IMR-90 (cell line): ENCODE results near the gene CHST5. TPM values are rescaled to one million over a fixed set of nuclear protein-coding genes. Genes with fewer than 3 reads are reported as not detected.

ENCODE experiments used
- ATAC-seq: fragments of 200-7000 bp; cut with Tn5 transposase; 2 replicates; pipeline ENCODE4 v1.9.1; 2020; ENCODE audit warnings: low read depth, mild to moderate bottlenecking, moderate library complexity
- BruUV-seq: library from RNA; stranded (reverse); fragments of 400-500 nt; replicated peaks from 2 replicates; lab custom pipeline; 2021; lab: Mats Ljungman, UMichigan
- CTCF ChIA-PET: fragments of 300-600 bp; formaldehyde crosslinking; extraction: SDS; loops from one replicate; lab custom pipeline; 2021; ENCODE audit warnings: antibody characterized with exemption; lab: Yijun Ruan, JAX
- POLR2A ChIA-PET: fragments of 300-600 bp; sonication (Branson Sonifier 250); formaldehyde crosslinking; loops from one replicate; lab custom pipeline; 2022; ENCODE audit warnings: antibody characterized with exemption; ENCODE audit not compliant: unreplicated experiment; lab: Charles Lee
- DNase-seq: peaks from one replicate; pipeline ENCODE4 v3.0.0; 2013
- H2AFZ ChIP-seq: replicated peaks from 2 replicates; pipeline ENCODE3; 2013; ENCODE audit warnings: low read length, mild to moderate bottlenecking; ENCODE audit not compliant: poor library complexity
- H2AK5ac ChIP-seq: 2 replicates; pipeline ENCODE4 v1.6.1; 2013; ENCODE audit warnings: low read depth, low read length, inconsistent platforms
- H2AK9ac ChIP-seq: replicated peaks from 2 replicates; pipeline ENCODE3; 2013; ENCODE audit warnings: mild to moderate bottlenecking, low read depth, low read length, moderate library complexity; ENCODE audit not compliant: poor library complexity
- H2BK120ac ChIP-seq: 2 replicates; pipeline ENCODE4 v1.6.1; 2013; ENCODE audit warnings: low read depth, low read length, inconsistent platforms
- H2BK15ac ChIP-seq: 3 replicates; pipeline ENCODE4 v1.6.1; 2013; ENCODE audit warnings: low read depth, low read length, inconsistent platforms
- H2BK20ac ChIP-seq: 2 replicates; pipeline ENCODE4 v1.6.1; 2013; ENCODE audit warnings: low read depth, mild to moderate bottlenecking, inconsistent platforms, low read length, moderate library complexity
- H2BK5ac ChIP-seq: 2 replicates; pipeline ENCODE4 v1.6.1; 2013; ENCODE audit warnings: mild to moderate bottlenecking, low read depth, low read length, inconsistent platforms; ENCODE audit not compliant: poor library complexity, severe bottlenecking
- H3K14ac ChIP-seq: replicated peaks from 2 replicates; pipeline ENCODE4 v1.6.1; 2013; ENCODE audit warnings: low read depth, low read length, inconsistent platforms
- H3K18ac ChIP-seq: 2 replicates; pipeline ENCODE4 v1.6.1; 2013; ENCODE audit warnings: low read depth, low read length, control low read depth
- H3K23ac ChIP-seq: 2 replicates; pipeline ENCODE4 v1.6.1; 2013; ENCODE audit warnings: low read depth, low read length, inconsistent platforms
- H3K27ac ChIP-seq: 2 replicates; pipeline ENCODE4 v1.5.1; 2013; ENCODE audit warnings: mild to moderate bottlenecking, control low read depth, low read length; ENCODE audit not compliant: insufficient read depth
- H3K27me3 ChIP-seq: 2 replicates; pipeline ENCODE4 v1.6.1; 2013; ENCODE audit warnings: low read length; ENCODE audit not compliant: control insufficient read depth, insufficient read depth
- H3K36me3 ChIP-seq: 2 replicates; pipeline ENCODE4 v1.6.1; 2013; ENCODE audit warnings: low read length, mixed read lengths; ENCODE audit not compliant: control insufficient read depth, insufficient read depth
- H3K4ac ChIP-seq: 2 replicates; pipeline ENCODE4 v1.6.1; 2013; ENCODE audit warnings: low read depth, low read length, inconsistent platforms
- H3K4me1 ChIP-seq: 2 replicates; pipeline ENCODE4 v1.6.1; 2013; ENCODE audit warnings: low read length, mixed read lengths; ENCODE audit not compliant: control insufficient read depth, insufficient read depth
- H3K4me2 ChIP-seq: 2 replicates; pipeline ENCODE4 v1.6.1; 2013; ENCODE audit warnings: low read depth, mild to moderate bottlenecking, control low read depth, low read length, moderate library complexity
- H3K4me3 ChIP-seq: 2 replicates; pipeline ENCODE4 v1.5.1; 2013; ENCODE audit warnings: low read depth, mild to moderate bottlenecking, control low read depth, low read length, moderate library complexity; ENCODE audit not compliant: insufficient read depth
- H3K56ac ChIP-seq: 2 replicates; pipeline ENCODE4 v1.6.1; 2013; ENCODE audit warnings: low read length, inconsistent platforms; ENCODE audit not compliant: insufficient read depth; ENCODE audit errors: extremely low read depth
- H3K79me1 ChIP-seq, 2 experiments: 2 replicates each; pipeline ENCODE4 v1.6.1; 2013; ENCODE audit warnings: low read length in 2 of 2, inconsistent platforms in 1 of 2, low read depth in 1 of 2
- H3K9ac ChIP-seq: 2 replicates; pipeline ENCODE4 v1.6.1; 2013; ENCODE audit warnings: low read depth, low read length, control low read depth
- H3K9me1 ChIP-seq: 2 replicates; pipeline ENCODE4 v1.6.1; 2013; ENCODE audit warnings: low read length, inconsistent platforms; ENCODE audit not compliant: insufficient read depth
- H3K9me3 ChIP-seq: 2 replicates; pipeline ENCODE4 v1.6.1; 2013; ENCODE audit warnings: low read length; ENCODE audit not compliant: control insufficient read depth, insufficient read depth
- H4K20me1 ChIP-seq: 2 replicates; pipeline ENCODE4 v1.6.1; 2013; ENCODE audit warnings: low read length, inconsistent platforms; ENCODE audit not compliant: insufficient read depth
- H4K5ac ChIP-seq: 2 replicates; pipeline ENCODE4 v1.6.1; 2013; ENCODE audit warnings: mild to moderate bottlenecking, low read depth, low read length, control low read depth
- H4K8ac ChIP-seq, 2 experiments: 2 replicates each; pipeline ENCODE4 v1.6.1; 2013; ENCODE audit warnings: low read depth in 2 of 2, low read length in 2 of 2, control low read depth in 1 of 2, inconsistent platforms in 1 of 2
- H4K91ac ChIP-seq: 2 replicates; pipeline ENCODE4 v1.6.1; 2013; ENCODE audit warnings: low read depth, low read length, inconsistent platforms; ENCODE audit not compliant: insufficient read depth
- BHLHE40 ChIP-seq: fragments of 150-350 bp; IDR thresholded peaks from 2 replicates; pipeline ENCODE4 v1.6.1; 2016; ENCODE audit warnings: mild to moderate bottlenecking, low read depth, low read length
- CEBPB ChIP-seq: IDR thresholded peaks from 2 replicates; pipeline ENCODE4 v1.6.1; 2012; ENCODE audit warnings: low read depth, low read length, improper control_type of control experiment
- CTCF ChIP-seq: conservative IDR thresholded peaks from 2 replicates; pipeline ENCODE4 v1.5.1; 2012; ENCODE audit warnings: mild to moderate bottlenecking, low read depth, low read length, improper control_type of control experiment
- MXI1 ChIP-seq: IDR thresholded peaks from 2 replicates; pipeline ENCODE4 v1.6.1; 2012; ENCODE audit warnings: low read depth, mild to moderate bottlenecking, low read length, moderate library complexity, borderline replicate concordance
- NFE2L2 ChIP-seq: fragments of 150-350 bp; IDR thresholded peaks from 2 replicates; pipeline ENCODE4 v1.6.1; 2016; ENCODE audit warnings: low read depth, mild to moderate bottlenecking, low read length
- SMC3 ChIP-seq: fragments of 150-350 bp; IDR thresholded peaks from 2 replicates; pipeline ENCODE4 v1.6.1; 2016; ENCODE audit warnings: low read depth, mild to moderate bottlenecking, antibody characterized with exemption, low read length, moderate library complexity
- WGBS, 2 experiments: methylation state at CpG; one replicate each; pipeline versions ENCODE4 v1.1.5 to v1.1.7; 2013; ENCODE audit warnings: missing lambda C conversion rate in 2 of 2; ENCODE audit not compliant: insufficient read length in 1 of 2; ENCODE audit errors: extremely low coverage in 2 of 2; 5-methylcytosine and 5-hydroxymethylcytosine counted together
- dilution Hi-C: fragments of 300-500 bp; cut with HindIII; formaldehyde crosslinking; loops from one replicate; pipeline ENCODE4 v1.14.3; 2018; ENCODE audit warnings: low sequenced_read_pairs; ENCODE audit not compliant: unreplicated experiment
- in situ Hi-C: fragments of 300-500 bp; cut with MboI; formaldehyde crosslinking; loops from 3 replicates; pipeline ENCODE4 v1.14.3; 2019; ENCODE audit warnings: low sequenced_read_pairs, inconsistent platforms, mixed read lengths
- intact Hi-C: fragments of 100-400 bp; cut with micrococcal nuclease; formaldehyde crosslinking; loops from 2 replicates; pipeline ENCODE4 v1.10.0; 2022
- polyA plus RNA-seq, 3 experiments: library from polyadenylated mRNA; depleted of rRNA; stranded (reverse); fragments of >200 nt; gene quantifications; 2 replicates each; pipeline ENCODE4 v1.2.3, GENCODE V29; 2012; ENCODE audit warnings: low replicate concordance in 1 of 3
- total RNA-seq: library from RNA; depleted of rRNA; stranded (reverse); fragments of >200 nt; gene quantifications from 2 replicates; pipeline ENCODE4 v1.2.3, GENCODE V29; 2012

Gene CHST5
- total and polyA plus RNA-seq, 2 of the 4 experiments (the other 2 are of a cell fraction): not detected

- peaks cover 19% of the 10 kb centered on the region for H3K27me3 ChIP-seq
- POLR2A ChIA-PET: no interaction called here
- dilution Hi-C loops (no loop called here), intact Hi-C loops (no loop called here), in situ Hi-C loops (no loop called here)
- CTCF ChIA-PET: interaction anchor here (1.4 kb wide), 1 partner anchor 15 kb away, joined by 4 read pairs; no protein-coding TSS in a partner anchor
- H3K9me1 ChIP-seq: no peaks in the 10 kb centered on the region
- no peak overlapping the region for H2BK20ac ChIP-seq
- H3K4me1 ChIP-seq: no peaks in the 10 kb centered on the region
- H3K18ac ChIP-seq: no peak overlapping the region
- no peak overlapping the region for H2AK5ac ChIP-seq
- H3K4me2 ChIP-seq: no peak overlapping the region
- no peak overlapping the region for H2AFZ ChIP-seq
- TF ChIP-seq SMC3 (no peak), MXI1 (no peak), BHLHE40 (no peak), NFE2L2 (no peak), CEBPB (no peak), CTCF (no peak)
- no peak overlapping the region for H4K8ac ChIP-seq
- H3K79me1 ChIP-seq: no peaks in the 10 kb centered on the region
- BruUV-seq: no TSS peak
- H3K27ac ChIP-seq: no peak overlapping the region
- H4K91ac ChIP-seq: no peak overlapping the region
- H4K5ac ChIP-seq: no peak overlapping the region
- H2BK5ac ChIP-seq: no peak overlapping the region
- WGBS, 2 experiments: no CpG with 5 or more reads among the region's 8 CpGs
- no peak overlapping the region for H3K4me3 ChIP-seq
- ATAC-seq (no peak), DNase-seq (no peak)
- H3K36me3 ChIP-seq: no peaks in the 10 kb centered on the region
- no peak overlapping the region for H2BK15ac ChIP-seq
- no peak overlapping the region for H2AK9ac ChIP-seq
- H4K20me1 ChIP-seq: no peaks in the 10 kb centered on the region
- H2BK120ac ChIP-seq: no peak overlapping the region
- no peak overlapping the region for H3K23ac ChIP-seq
- no peak overlapping the region for H3K9ac ChIP-seq
- H3K4ac ChIP-seq: no peak overlapping the region
- no peak overlapping the region for H3K14ac ChIP-seq
- no peaks in the 10 kb centered on the region for H3K9me3 ChIP-seq
- no peak overlapping the region for H3K56ac ChIP-seq
Observed at GRCh38 chr16:75532142-75532765, 3.7 kb downstream of the CHST5 start.
